A549 (cell line): ENCODE data around the gene CD207. TPM values are rescaled to one million over a fixed set of nuclear protein-coding genes. Genes with fewer than 3 reads are reported as not detected.
A peak's percentile ranks its signal among the peaks of the same experiment; 100 is the strongest.

Experiments
- ATAC-seq, 2 experiments: fragments of 200-7000 bp in 1 of 2; fragments of >200 bp in 1 of 2; cut with Nextera tagmentation in 1 of 2; cut with Tn5 transposase in 1 of 2; 3 replicates each; pipeline versions ENCODE4 v1.8.0 to v1.9.1; 2018 to 2020; ENCODE audit warnings: mild to moderate bottlenecking in 1 of 2, moderate library complexity in 1 of 2
- CTCF ChIA-PET: fragments of 300-600 bp; sonication (Branson Sonifier 250); formaldehyde crosslinking; extraction: SDS; loops from one replicate; lab custom pipeline; 2021; ENCODE audit warnings: antibody characterized with exemption, inconsistent platforms; lab: Yijun Ruan, JAX
- POLR2A ChIA-PET: fragments of 350-600 bp; formaldehyde crosslinking; extraction: SDS; loops from one replicate; lab custom pipeline; 2021; ENCODE audit warnings: antibody characterized with exemption, inconsistent platforms; lab: Yijun Ruan, JAX
- DNase-seq, 2 experiments: peaks; one replicate each; pipeline versions ENCODE4 v3.0.0 to v3.0.0-alpha.2; 2011 to 2016; ENCODE audit warnings: low read depth in 1 of 2, low spot score in 1 of 2
- FAIRE-seq: peaks from 2 replicates; lab custom pipeline; 2011; peaks lifted over from hg19 to GRCh38; lab: Jason Lieb, UNC
- H3K27ac ChIP-seq, 2 experiments: fragments of >200 bp; sonication (Bioruptor Twin); formaldehyde crosslinking; 3 replicates each; pipeline ENCODE4 v1.5.1; 2016 to 2017
- H3K4me1 ChIP-seq: fragments of >200 bp; sonication (Bioruptor Twin); formaldehyde crosslinking; 3 replicates; pipeline ENCODE4 v1.6.1; 2016
- H3K4me2 ChIP-seq: fragments of >200 bp; sonication (Bioruptor Twin); formaldehyde crosslinking; 3 replicates; pipeline ENCODE4 v1.6.1; 2016
- H3K4me3 ChIP-seq: fragments of >200 bp; sonication (Bioruptor Twin); formaldehyde crosslinking; 3 replicates; pipeline ENCODE4 v1.5.1; 2016
- H3K9me3 ChIP-seq: fragments of >200 bp; sonication (Bioruptor Twin); formaldehyde crosslinking; 3 replicates; pipeline ENCODE4 v1.6.1; 2016
- ATOH8 ChIP-seq: fragments of 250-450 bp; sonication (Bioruptor Pico); IDR thresholded peaks from 2 replicates; pipeline ENCODE4 v1.5.0; 2020; ENCODE audit warnings: low read depth, mild to moderate bottlenecking, moderate library complexity
- E2F6 ChIP-seq: IDR thresholded peaks from 2 replicates; pipeline ENCODE4 v1.6.1; 2012; ENCODE audit warnings: low read depth, borderline replicate concordance
- EHMT2 ChIP-seq: fragments of 200-600 bp; sonication (generic); IDR thresholded peaks from 2 replicates; pipeline ENCODE4 v1.6.1; 2016; ENCODE audit warnings: antibody characterized with exemption, low read depth, mild to moderate bottlenecking, moderate library complexity
- EP300 ChIP-seq, 2 experiments: fragments of >200 bp; sonication (Bioruptor Twin); formaldehyde crosslinking; IDR thresholded peaks; 2 replicates in 1 of 2; 3 replicates in 1 of 2; pipeline ENCODE4 v1.6.1; 2016 to 2017
- FOSB ChIP-seq: fragments of 250-450 bp; sonication (Bioruptor Pico); IDR thresholded peaks from 2 replicates; pipeline ENCODE4 v1.5.0; 2020; ENCODE audit warnings: mild to moderate bottlenecking, moderate library complexity
- FOXS1 ChIP-seq: fragments of 250-450 bp; sonication (Bioruptor Pico); IDR thresholded peaks from 2 replicates; pipeline ENCODE4 v1.5.0; 2020; ENCODE audit warnings: mild to moderate bottlenecking, moderate library complexity
- HES2 ChIP-seq: fragments of >200 bp; sonication (Bioruptor Twin); formaldehyde crosslinking; IDR thresholded peaks from 2 replicates; pipeline ENCODE4 v1.6.1; 2016
- HMGXB4 ChIP-seq: fragments of 250-450 bp; sonication (Bioruptor Pico); IDR thresholded peaks from 2 replicates; pipeline ENCODE4 v1.5.0; 2021; ENCODE audit warnings: mild to moderate bottlenecking, moderate library complexity, borderline replicate concordance
- HOXA7 ChIP-seq: fragments of 250-450 bp; sonication (Bioruptor Pico); IDR thresholded peaks from 2 replicates; pipeline ENCODE4 v1.5.0; 2020; ENCODE audit warnings: mild to moderate bottlenecking, moderate library complexity
- HOXB13 ChIP-seq: fragments of 250-450 bp; sonication (Bioruptor Pico); IDR thresholded peaks from 2 replicates; pipeline ENCODE4 v1.5.0; 2020; ENCODE audit warnings: low read depth, mild to moderate bottlenecking, moderate library complexity
- KDM1A ChIP-seq: fragments of 200-600 bp; sonication (generic); IDR thresholded peaks from 2 replicates; pipeline ENCODE4 v1.6.1; 2016; ENCODE audit warnings: low read depth, mild to moderate bottlenecking
- MAFK ChIP-seq: fragments of 450-650 bp; IDR thresholded peaks from 2 replicates; pipeline ENCODE4 v1.6.1; 2014; ENCODE audit not compliant: partially characterized antibody
- MAX ChIP-seq: IDR thresholded peaks from 2 replicates; pipeline ENCODE4 v1.6.1; 2012
- NPAS2 ChIP-seq: fragments of 250-450 bp; sonication (Bioruptor Pico); IDR thresholded peaks from 2 replicates; pipeline ENCODE4 v1.8.0; 2022; ENCODE audit warnings: mild to moderate bottlenecking, moderate library complexity, borderline replicate concordance
- PBX3 ChIP-seq: IDR thresholded peaks from 2 replicates; pipeline ENCODE4 v1.6.1; 2012
- POLR2A ChIP-seq: IDR thresholded peaks from 2 replicates; pipeline ENCODE4 v1.6.1; 2012; ENCODE audit warnings: mild to moderate bottlenecking, low read length
- RCOR1 ChIP-seq: fragments of 150-350 bp; IDR thresholded peaks from 2 replicates; pipeline ENCODE4 v1.6.1; 2014; ENCODE audit warnings: antibody characterized with exemption, low read length, low read depth
- REST ChIP-seq: fragments of 200-600 bp; sonication (generic); IDR thresholded peaks from 2 replicates; pipeline ENCODE4 v1.6.1; 2016; ENCODE audit warnings: antibody characterized with exemption, mild to moderate bottlenecking, moderate library complexity
- RFX5 ChIP-seq: fragments of 450-650 bp; IDR thresholded peaks from 2 replicates; pipeline ENCODE4 v1.7.1; 2014; ENCODE audit warnings: antibody characterized with exemption, mild to moderate bottlenecking, moderate library complexity
- TP53 ChIP-seq: fragments of 250-450 bp; sonication (Bioruptor Pico); IDR thresholded peaks from 2 replicates; pipeline ENCODE4 v1.5.0; 2021; ENCODE audit warnings: mild to moderate bottlenecking, moderate library complexity
- USF2 ChIP-seq: fragments of 450-650 bp; IDR thresholded peaks from 2 replicates; pipeline ENCODE4 v1.6.1; 2014; ENCODE audit warnings: antibody characterized with exemption
- ZFP36 ChIP-seq: fragments of 450-650 bp; IDR thresholded peaks from 2 replicates; pipeline ENCODE4 v1.6.1; 2014; ENCODE audit warnings: borderline replicate concordance; ENCODE audit not compliant: partially characterized antibody
- ZNF302 ChIP-seq: fragments of 250-450 bp; sonication (Bioruptor Pico); IDR thresholded peaks from 2 replicates; pipeline ENCODE4 v1.9.0; 2021; ENCODE audit warnings: inconsistent platforms, mild to moderate bottlenecking, moderate library complexity
- ZSCAN20 ChIP-seq: fragments of 250-450 bp; sonication (Bioruptor Pico); IDR thresholded peaks from 2 replicates; pipeline ENCODE4 v1.8.0; 2022; ENCODE audit warnings: mild to moderate bottlenecking, moderate library complexity
- WGBS: methylation state at CpG from one replicate; pipeline ENCODE4 v1.1.6; 2017; ENCODE audit errors: missing lambda C conversion rate; 5-methylcytosine and 5-hydroxymethylcytosine counted together
- polyA plus RNA-seq, 4 experiments: library from polyadenylated mRNA; depleted of rRNA in 3 of 4; stranded (reverse); fragments of >200 nt; fragmentation: RNase III in 1 of 4; extraction: RNeasy Plus Mini Kit Qiagen cat#74134 plus additional on column Dnase treatment in 1 of 4; gene quantifications; 2 replicates in 3 of 4; 3 replicates in 1 of 4; pipeline ENCODE4 v1.2.3, GENCODE V29; 2011 to 2017

CD207 gene
- polyA plus RNA-seq, 2 of the 4 experiments (the other 2 are of a cell fraction) = 0.05 TPM; not detected in 1

- Histone ChIP-seq H3K9me3 (no peaks in the 10 kb centered on the region), H3K4me1 (no peaks in the 10 kb centered on the region), H3K27ac (no peak overlapping the region), H3K4me3 (no peak overlapping the region), H3K4me2 (no peak overlapping the region)
- no peak for ATAC-seq
- 27% methylated on average over 5 of the region's 5 CpGs for WGBS
- no peak for FAIRE-seq
- POLR2A ChIA-PET = no interaction called here
- DNase-seq = no peak
- TF ChIP-seq HOXA7 (CRISPR knock-in tag) (no peak), HOXB13 (CRISPR knock-in tag) (no peak), ZSCAN20 (no peak), RCOR1 (no peak), FOXS1 (CRISPR knock-in tag) (no peak), ZFP36 (no peak), ZNF302 (no peak), TP53 (no peak), MAFK (no peak), RFX5 (no peak), HMGXB4 (CRISPR knock-in tag) (no peak), E2F6 (no peak), USF2 (no peak), REST (no peak), PBX3 (no peak), EHMT2 (no peak)
- CTCF ChIA-PET = interaction anchor here (0.9 kb wide), 1 partner anchor 28 kb away, joined by 4 read pairs; no protein-coding TSS in a partner anchor
These were observed 18.9 kb downstream of the CD207 start for GRCh38 chr2:70816726-70817125.

GRCh38 chr2:70808983-70809958 is 26.3 kb downstream of the CD207 start:
- Histone ChIP-seq H3K27ac (no peak overlapping the region), H3K9me3 (no peaks in the 10 kb centered on the region), H3K4me1 (no peaks in the 10 kb centered on the region), H3K4me3 (no peak overlapping the region), H3K4me2 (no peak overlapping the region)
- whole genome bisulfite sequencing = 67% methylated on average over 12 of the region's 12 CpGs
- POLR2A ChIA-PET = no interaction called here
- ATAC-seq (peak; percentile 38 to 40; a peak in 5 of 6 replicates), FAIRE-seq (no peak), DNase-seq (no peak)
- CTCF ChIA-PET = interaction anchor here (0.6 to 4.0 kb wide), 11 partner anchors 8 to 138 kb away, joined by 3 to 21 read pairs (median 4); partner anchors contain the start of gene FIGLA
- TF ChIP-seq FOSB (CRISPR knock-in tag) (no peak), EP300 (IDR thresholded peaks at IDR 0.05) (no peak), ZNF302 (no peak), PBX3 (no peak), HES2 (no peak), POLR2A (no peak), NPAS2 (no peak), KDM1A (no peak), ATOH8 (CRISPR knock-in tag) (no peak), MAX (no peak)
